H9 (cell line): ENCODE results near the gene SLAMF7. TPM values are rescaled to one million over a fixed set of nuclear protein-coding genes. Genes with fewer than 3 reads are reported as not detected.

Source experiments
- DNase-seq: peaks from one replicate; pipeline ENCODE4 v3.0.0-alpha.2; 2017
- H2AFZ ChIP-seq: one replicate; pipeline ENCODE4 v1.6.1; 2013; ENCODE audit warnings: mild to moderate bottlenecking, low read length, control low read depth, moderate library complexity
- H2AK5ac ChIP-seq: 2 replicates; pipeline ENCODE4 v1.6.1; 2013; ENCODE audit warnings: low read length, control low read depth, mixed read lengths; ENCODE audit not compliant: insufficient read length
- H2BK120ac ChIP-seq: one replicate; pipeline ENCODE4 v1.6.1; 2013; ENCODE audit warnings: low read depth, mild to moderate bottlenecking, low read length, control low read depth, inconsistent platforms; ENCODE audit not compliant: poor library complexity, severe bottlenecking
- H2BK12ac ChIP-seq: 2 replicates; pipeline ENCODE4 v1.6.1; 2013; ENCODE audit warnings: low read length, control low read depth, mixed read lengths, low read depth; ENCODE audit not compliant: insufficient read length
- H2BK15ac ChIP-seq: 2 replicates; pipeline ENCODE4 v1.6.1; 2013; ENCODE audit warnings: low read depth, low read length, control low read depth
- H2BK20ac ChIP-seq: one replicate; pipeline ENCODE4 v1.6.1; 2013; ENCODE audit warnings: low read depth, mild to moderate bottlenecking, low read length, control low read depth, inconsistent platforms; ENCODE audit not compliant: poor library complexity, severe bottlenecking
- H2BK5ac ChIP-seq: 2 replicates; pipeline ENCODE4 v1.6.1; 2013; ENCODE audit warnings: low read length, control low read depth, mixed read lengths; ENCODE audit not compliant: insufficient read length
- H3K14ac ChIP-seq: 2 replicates; pipeline ENCODE4 v1.6.1; 2013; ENCODE audit warnings: low read length, control low read depth; ENCODE audit not compliant: insufficient read depth
- H3K18ac ChIP-seq: 2 replicates; pipeline ENCODE4 v1.6.1; 2013; ENCODE audit warnings: low read depth, mild to moderate bottlenecking, mixed read lengths, low read length, control low read depth; ENCODE audit not compliant: insufficient read length
- H3K23ac ChIP-seq: 2 replicates; pipeline ENCODE4 v1.6.1; 2013; ENCODE audit warnings: low read length, control low read depth, mixed read lengths, low read depth; ENCODE audit not compliant: insufficient read length
- H3K23me2 ChIP-seq: 2 replicates; pipeline ENCODE4 v1.6.1; 2013; ENCODE audit warnings: low read depth, mild to moderate bottlenecking, mixed read lengths, low read length, control low read depth; ENCODE audit not compliant: insufficient read length, poor library complexity, severe bottlenecking
- H3K27ac ChIP-seq: 2 replicates; pipeline ENCODE4 v1.5.1; 2013; ENCODE audit warnings: low read length, control low read depth, mixed read lengths, low read depth; ENCODE audit not compliant: insufficient read length
- H3K27me3 ChIP-seq: 2 replicates; pipeline ENCODE4 v1.6.1; 2013; ENCODE audit warnings: low read length, control low read depth, inconsistent platforms; ENCODE audit not compliant: insufficient read depth
- H3K4ac ChIP-seq: 2 replicates; pipeline ENCODE4 v1.6.1; 2013; ENCODE audit warnings: low read depth, mild to moderate bottlenecking, control low read depth, inconsistent platforms, low read length, moderate library complexity
- H3K4me1 ChIP-seq: 2 replicates; pipeline ENCODE4 v1.6.1; 2013; ENCODE audit warnings: low read length, control low read depth, inconsistent platforms; ENCODE audit not compliant: insufficient read depth
- H3K4me2 ChIP-seq: 2 replicates; pipeline ENCODE4 v1.6.1; 2013; ENCODE audit warnings: low read length, control low read depth, mixed read lengths; ENCODE audit not compliant: insufficient read length, insufficient read depth
- H3K56ac ChIP-seq: 2 replicates; pipeline ENCODE4 v1.6.1; 2013; ENCODE audit warnings: low read depth, mild to moderate bottlenecking, mixed read lengths, low read length, control low read depth; ENCODE audit not compliant: insufficient read length
- H3K79me1 ChIP-seq: 2 replicates; pipeline ENCODE4 v1.6.1; 2013; ENCODE audit warnings: low read depth, mild to moderate bottlenecking, moderate library complexity, low read length, control low read depth, inconsistent platforms; ENCODE audit not compliant: insufficient read depth, poor library complexity, severe bottlenecking
- H3K79me2 ChIP-seq: 2 replicates; pipeline ENCODE4 v1.6.1; 2013; ENCODE audit warnings: low read length, control low read depth, inconsistent platforms; ENCODE audit not compliant: insufficient read depth
- H3K9ac ChIP-seq: 2 replicates; pipeline ENCODE4 v1.6.1; 2013; ENCODE audit warnings: low read length, control low read depth, mixed read lengths; ENCODE audit not compliant: insufficient read length; ENCODE audit errors: extremely low read depth
- H3K9me3 ChIP-seq: one replicate; pipeline ENCODE4 v1.6.1; 2013; ENCODE audit warnings: low read depth, low read length, inconsistent platforms; ENCODE audit not compliant: control insufficient read depth
- H3T11ph ChIP-seq: one replicate; pipeline ENCODE4 v1.6.1; 2013; ENCODE audit warnings: mild to moderate bottlenecking, low read length, control low read depth, inconsistent platforms
- H4K20me1 ChIP-seq: one replicate; pipeline ENCODE4 v1.6.1; 2013; ENCODE audit not compliant: control insufficient read depth, insufficient read length, insufficient read depth
- H4K5ac ChIP-seq: 2 replicates; pipeline ENCODE4 v1.6.1; 2013; ENCODE audit warnings: low read depth, mild to moderate bottlenecking, mixed read lengths, low read length, control low read depth; ENCODE audit not compliant: insufficient read length
- H4K8ac ChIP-seq: replicated peaks from 2 replicates; pipeline ENCODE4 v1.6.1; 2013; ENCODE audit warnings: low read length, control low read depth, mixed read lengths, low read depth; ENCODE audit not compliant: insufficient read length
- H4K91ac ChIP-seq: 2 replicates; pipeline ENCODE4 v1.6.1; 2013; ENCODE audit warnings: low read depth, mild to moderate bottlenecking, moderate library complexity, mixed read lengths, low read length, control low read depth; ENCODE audit not compliant: insufficient read length
- H3K27ac Mint-ChIP-seq, 3 experiments: 2 replicates in 2 of 3; 3 replicates in 1 of 3; pipeline ENCODE4 v1.8.0; 2020 to 2021; ENCODE audit warnings: mixed read lengths in 3 of 3, mild to moderate bottlenecking in 1 of 3, moderate library complexity in 1 of 3
- H3K27me3 Mint-ChIP-seq: 2 replicates; pipeline ENCODE4 v1.8.0; 2021; ENCODE audit warnings: low read depth, mild to moderate bottlenecking, moderate library complexity, mixed read lengths
- H3K36me3 Mint-ChIP-seq, 3 experiments: 2 replicates in 2 of 3; 3 replicates in 1 of 3; pipeline ENCODE4 v1.8.0; 2020 to 2021; ENCODE audit warnings: low read depth in 3 of 3, mixed read lengths in 3 of 3; ENCODE audit not compliant: insufficient read depth in 1 of 3
- H3K4me1 Mint-ChIP-seq, 2 experiments: 2 replicates each; pipeline ENCODE4 v1.8.0; 2020; ENCODE audit warnings: mixed read lengths in 2 of 2
- H3K4me3 Mint-ChIP-seq, 2 experiments: 2 replicates in 1 of 2; 3 replicates in 1 of 2; pipeline ENCODE4 v1.8.0; 2020 to 2021; ENCODE audit warnings: mild to moderate bottlenecking in 2 of 2, mixed read lengths in 2 of 2, moderate library complexity in 1 of 2
- H3K9me3 Mint-ChIP-seq, 2 experiments: 2 replicates in 1 of 2; 3 replicates in 1 of 2; pipeline ENCODE4 v1.8.0; 2020; ENCODE audit warnings: mild to moderate bottlenecking in 2 of 2, mixed read lengths in 2 of 2, moderate library complexity in 1 of 2
- WGBS: extraction: QIAGEN DNeasy Blood & Tissue Kit; methylation state at CpG from one replicate; pipeline ENCODE4 v1.1.7; 2013; ENCODE audit warnings: missing lambda C conversion rate, low lambda C conversion rate, mixed read lengths; ENCODE audit not compliant: insufficient read length; ENCODE audit errors: extremely low coverage; 5-methylcytosine and 5-hydroxymethylcytosine counted together
- total RNA-seq: library from RNA; stranded (reverse); gene quantifications from 2 replicates; pipeline ENCODE4 v1.2.1, GENCODE V29; 2021
- TF ChIP-seq, protein P1 (sequence below): fragments of 200-600 bp; sonication (generic); conservative IDR thresholded peaks from 3 replicates; pipeline ENCODE4 v1.8.0; 2021; ENCODE audit warnings: antibody characterized with exemption, mild to moderate bottlenecking

The SLAMF7 gene
- total RNA-seq, 1 experiment from 2014 or later: not detected

GRCh38 chr1:160761046-160761445, 22.0 kb downstream of the SLAMF7 start:
- no peaks in the 10 kb centered on the region for H4K20me1 ChIP-seq
- no peaks in the 10 kb centered on the region for H3K23me2 ChIP-seq
- H3K4me3 Mint-ChIP-seq: no peak overlapping the region
- no peaks in the 10 kb centered on the region for H3K9me3 Mint-ChIP-seq
- H3K4me2 ChIP-seq: no peak overlapping the region
- no peak for DNase-seq
- no peaks in the 10 kb centered on the region for H3K36me3 Mint-ChIP-seq
- H3K4ac ChIP-seq: no peak overlapping the region
- peaks cover 2% of the 10 kb centered on the region; the same call in 1 of the 2 replicates for H3K27me3 Mint-ChIP-seq
- WGBS: no CpG with 5 or more reads among the region's 4 CpGs
- no peak overlapping the region for H4K5ac ChIP-seq
- H2AFZ ChIP-seq: no peak overlapping the region
- no peaks in the 10 kb centered on the region for H3K4me1 Mint-ChIP-seq
- H3K27ac ChIP-seq: no peak overlapping the region
- no peak overlapping the region for H3T11ph ChIP-seq
- H3K27me3 ChIP-seq: no peaks in the 10 kb centered on the region
- H3K14ac ChIP-seq: no peak overlapping the region
- no peaks in the 10 kb centered on the region for H3K79me2 ChIP-seq
- TF ChIP-seq, protein P1, sequence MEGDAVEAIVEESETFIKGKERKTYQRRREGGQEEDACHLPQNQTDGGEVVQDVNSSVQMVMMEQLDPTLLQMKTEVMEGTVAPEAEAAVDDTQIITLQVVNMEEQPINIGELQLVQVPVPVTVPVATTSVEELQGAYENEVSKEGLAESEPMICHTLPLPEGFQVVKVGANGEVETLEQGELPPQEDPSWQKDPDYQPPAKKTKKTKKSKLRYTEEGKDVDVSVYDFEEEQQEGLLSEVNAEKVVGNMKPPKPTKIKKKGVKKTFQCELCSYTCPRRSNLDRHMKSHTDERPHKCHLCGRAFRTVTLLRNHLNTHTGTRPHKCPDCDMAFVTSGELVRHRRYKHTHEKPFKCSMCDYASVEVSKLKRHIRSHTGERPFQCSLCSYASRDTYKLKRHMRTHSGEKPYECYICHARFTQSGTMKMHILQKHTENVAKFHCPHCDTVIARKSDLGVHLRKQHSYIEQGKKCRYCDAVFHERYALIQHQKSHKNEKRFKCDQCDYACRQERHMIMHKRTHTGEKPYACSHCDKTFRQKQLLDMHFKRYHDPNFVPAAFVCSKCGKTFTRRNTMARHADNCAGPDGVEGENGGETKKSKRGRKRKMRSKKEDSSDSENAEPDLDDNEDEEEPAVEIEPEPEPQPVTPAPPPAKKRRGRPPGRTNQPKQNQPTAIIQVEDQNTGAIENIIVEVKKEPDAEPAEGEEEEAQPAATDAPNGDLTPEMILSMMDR: no peak
- no peak overlapping the region for H3K23ac ChIP-seq
- H2AK5ac ChIP-seq: no peak overlapping the region
- H3K9ac ChIP-seq: no peak overlapping the region
- no peak overlapping the region for H2BK20ac ChIP-seq
- no peak overlapping the region for H3K56ac ChIP-seq
- H2BK120ac ChIP-seq: no peak overlapping the region
- no peaks in the 10 kb centered on the region for H3K9me3 ChIP-seq
- H4K8ac ChIP-seq: no peak overlapping the region
- no peak overlapping the region for H2BK12ac ChIP-seq
- H3K4me1 ChIP-seq: no peaks in the 10 kb centered on the region
- no peak overlapping the region for H3K27ac Mint-ChIP-seq
- H2BK5ac ChIP-seq: no peak overlapping the region
- H3K79me1 ChIP-seq: no peaks in the 10 kb centered on the region
- H3K18ac ChIP-seq: no peak overlapping the region
- no peak overlapping the region for H4K91ac ChIP-seq
- H2BK15ac ChIP-seq: no peak overlapping the region
